Measurements from ENCODE around the gene HOXB6.

- no peak for TF ChIP-seq CTCF (IDR thresholded peaks at IDR 0.05)
- no peak for TF ChIP-seq ZFX (IDR thresholded peaks at IDR 0.05; ENCODE audit: borderline replicate concordance)
These were observed 28.5 kb upstream of the HOXB6 start for GRCh38 chr17:48633266-48633677.

All from 22Rv1 (cell line).